ENCODE measurements around the gene THOC7. TPM values are rescaled to one million over a fixed set of nuclear protein-coding genes. Genes with fewer than 3 reads are reported as not detected.

Gene THOC7
- polyA plus RNA-seq, 3 donors = 84.5 to 101 (median 95.6) TPM

GRCh38 chr3:63880653-63881052 lies 17.0 kb upstream of the THOC7 start:
- DNase-seq (ENCODE audit: low read depth in 3 of 3, low spot score in 2 of 3) = no peak

DNA sequence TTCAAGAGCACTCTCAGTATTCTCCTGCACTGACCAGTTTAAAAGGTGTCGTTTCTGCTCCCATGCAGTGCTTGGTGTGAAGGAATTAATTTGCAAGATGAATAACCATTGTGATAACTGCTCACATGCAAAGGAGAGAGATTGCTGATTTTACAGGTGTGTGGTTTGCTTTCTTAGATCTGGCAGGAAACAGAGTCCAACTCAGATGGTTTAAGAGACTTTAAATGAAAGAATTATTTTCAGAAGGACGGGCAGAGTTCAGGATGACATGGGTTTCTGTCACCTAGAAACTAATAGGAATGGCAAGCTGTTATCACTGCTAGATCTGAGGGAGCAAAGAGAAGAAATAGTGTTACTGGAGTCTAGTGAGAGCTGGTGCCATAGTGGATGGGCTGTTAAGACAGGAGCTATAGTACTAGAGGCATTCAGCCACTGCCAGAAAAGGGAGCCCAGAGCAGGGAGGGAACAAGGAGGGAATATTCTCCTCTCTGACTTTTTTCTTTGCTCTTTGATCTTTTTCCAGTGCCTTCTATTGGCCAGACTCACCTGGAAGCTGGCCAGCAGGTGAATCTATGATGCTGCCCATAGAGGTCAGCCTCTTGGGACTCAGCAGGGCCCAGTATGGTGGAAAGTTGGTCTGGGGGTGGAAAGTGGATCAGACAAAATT lies 14.9 kb upstream of the THOC7 start:
- no peak for DNase-seq (ENCODE audit: low read depth in 3 of 3, low spot score in 2 of 3)

DNA sequence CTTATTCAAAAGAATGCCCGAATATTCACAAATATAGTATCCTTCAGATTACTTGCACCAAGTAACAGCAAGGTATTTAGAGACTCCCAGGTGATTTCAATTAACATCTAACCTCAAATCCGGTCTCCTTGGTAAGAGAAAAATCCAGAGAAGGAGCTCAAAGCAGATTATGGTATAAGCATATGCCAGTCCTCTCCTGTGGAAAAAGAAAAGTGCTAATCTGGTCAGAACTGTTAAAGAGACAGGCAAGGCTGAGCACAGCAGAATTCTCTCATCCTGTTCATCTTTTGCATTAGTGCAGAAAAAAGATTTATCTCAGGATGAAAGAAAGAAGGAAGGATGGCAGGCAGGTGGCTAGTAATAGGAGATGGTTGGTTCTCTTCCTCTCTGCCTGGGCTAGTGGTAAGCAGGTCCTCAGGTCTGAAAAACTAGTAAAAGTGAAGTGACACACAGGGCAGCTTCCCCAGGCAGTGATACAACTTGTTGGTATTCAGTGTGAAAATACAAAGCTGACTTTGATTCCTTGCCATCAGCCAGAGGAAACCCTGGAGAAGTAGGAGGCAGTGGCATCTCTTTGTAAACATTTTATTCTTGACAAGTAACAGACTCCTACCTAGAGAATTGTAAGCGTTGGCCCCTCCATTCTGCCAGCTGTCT lies 14.3 kb upstream of the THOC7 start:
- no peak for DNase-seq (ENCODE audit: low read depth in 3 of 3, low spot score in 2 of 3)

DNA sequence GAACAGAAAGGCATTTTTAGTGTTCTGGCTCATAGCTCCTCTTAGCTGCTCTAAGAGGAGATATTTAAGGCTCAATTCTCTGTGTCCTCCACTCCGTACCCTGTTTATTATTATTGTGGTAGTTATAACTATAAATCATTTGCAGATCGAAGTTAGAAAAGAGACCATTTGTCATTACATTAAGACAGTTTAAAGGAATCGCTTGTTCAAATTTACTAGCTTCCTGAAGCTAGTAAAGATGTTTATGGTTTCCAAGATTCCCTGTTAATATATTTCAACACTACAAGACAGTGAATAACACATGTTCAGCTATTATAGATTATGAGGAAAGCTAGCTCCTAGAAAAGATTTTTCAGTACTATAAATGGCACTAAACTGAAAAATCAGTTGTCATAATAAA lies 12.7 kb upstream of the THOC7 start:
- DNase-seq (ENCODE audit: low read depth in 3 of 3, low spot score in 2 of 3) = no peak

DNA sequence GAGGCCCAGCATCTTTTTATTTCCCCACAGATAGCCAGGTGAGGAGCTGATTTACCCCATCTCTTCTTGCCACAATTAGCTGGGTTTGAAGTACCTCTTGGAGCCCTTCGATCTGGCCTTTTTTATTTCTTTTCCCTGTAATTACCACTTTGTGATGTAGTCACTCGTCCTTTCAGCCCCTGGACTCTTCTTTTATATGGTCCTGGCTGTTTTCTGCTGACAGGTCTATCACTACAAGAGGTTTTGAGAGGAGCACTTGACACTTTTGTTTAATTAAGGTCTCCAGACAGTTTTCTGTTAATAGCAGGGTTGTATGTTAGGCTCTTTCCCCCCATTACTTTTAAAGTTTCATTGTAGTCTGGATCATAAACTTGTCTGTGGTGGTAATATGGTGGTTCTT lies 11.9 kb upstream of the THOC7 start:
- DNase-seq (ENCODE audit: low read depth in 3 of 3, low spot score in 2 of 3) = no peak

- no peak for DNase-seq (ENCODE audit: low read depth in 3 of 3, low spot score in 2 of 3)
Measured at GRCh38 chr3:63874769-63875168, 11.2 kb upstream of the THOC7 start.

- DNase-seq (ENCODE audit: low read depth in 3 of 3, low spot score in 2 of 3) = no peak
Measured at GRCh38 chr3:63872135-63872924, 8.7 kb upstream of the THOC7 start.

DNA sequence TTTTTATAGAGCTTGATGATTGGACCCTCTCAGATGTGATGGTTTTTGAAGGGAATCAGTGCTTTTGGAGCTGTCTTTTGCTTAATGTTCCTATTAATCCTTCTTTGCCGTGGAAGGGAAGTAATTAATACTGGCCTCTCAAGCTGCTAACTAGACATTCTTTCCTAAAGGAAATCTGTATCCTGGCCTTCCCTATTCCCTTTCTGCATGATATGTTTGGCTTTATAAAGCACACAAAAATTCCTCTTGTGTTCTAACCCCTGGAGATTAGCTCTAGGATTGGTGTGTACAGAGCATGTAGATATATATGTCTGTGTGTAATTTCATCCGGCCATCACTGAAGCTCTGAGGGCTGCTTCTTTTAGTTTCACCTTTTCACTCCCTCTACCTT lies 7.0 kb upstream of the THOC7 start:
- DNase-seq (ENCODE audit: low read depth in 3 of 3, low spot score in 2 of 3) = no peak

- DNase-seq (ENCODE audit: low read depth in 3 of 3, low spot score in 2 of 3) = no peak
Measured at GRCh38 chr3:63869940-63870614, 6.5 kb upstream of the THOC7 start.

DNA sequence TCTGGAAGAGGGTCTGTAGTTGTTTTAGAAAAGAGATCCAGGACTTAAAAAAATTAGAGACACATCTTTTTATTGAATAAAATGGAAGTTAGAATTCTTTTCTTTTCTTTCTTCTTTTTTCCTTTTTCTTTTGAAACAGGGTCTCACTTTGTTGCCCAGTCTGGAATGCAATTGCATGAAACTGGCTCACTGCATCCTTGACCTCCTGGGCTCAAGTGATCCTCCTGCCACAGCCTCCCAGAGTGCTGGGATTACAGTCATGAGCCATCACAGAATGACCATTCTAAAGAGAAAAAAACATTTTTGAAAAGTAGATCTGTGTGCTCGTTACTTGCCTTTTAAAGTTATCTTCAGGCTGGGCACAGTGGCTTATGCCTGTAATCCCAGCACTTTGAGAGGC lies 3.6 kb upstream of the THOC7 start:
- no peak for DNase-seq (ENCODE audit: low read depth in 3 of 3, low spot score in 2 of 3)

DNA sequence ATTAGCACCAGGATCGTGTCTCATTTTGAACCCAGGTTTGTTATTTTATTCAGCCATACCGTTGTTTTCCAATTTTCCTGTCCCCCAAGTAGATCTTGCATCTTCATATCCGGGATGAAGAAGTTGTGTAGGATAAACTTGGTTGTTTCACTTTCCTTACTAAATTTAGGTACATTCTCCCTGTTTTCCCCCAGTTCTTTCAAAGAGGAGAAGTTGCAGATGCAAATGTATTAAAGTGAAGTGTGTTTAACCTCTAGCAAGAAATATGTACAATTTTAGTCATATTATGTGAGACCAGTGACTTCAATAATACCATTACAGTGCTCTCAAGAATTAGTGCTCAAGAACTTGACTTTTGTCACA lies 1.3 kb upstream of the THOC7 start:
- no peak for DNase-seq (ENCODE audit: low read depth in 3 of 3, low spot score in 2 of 3)

DNA sequence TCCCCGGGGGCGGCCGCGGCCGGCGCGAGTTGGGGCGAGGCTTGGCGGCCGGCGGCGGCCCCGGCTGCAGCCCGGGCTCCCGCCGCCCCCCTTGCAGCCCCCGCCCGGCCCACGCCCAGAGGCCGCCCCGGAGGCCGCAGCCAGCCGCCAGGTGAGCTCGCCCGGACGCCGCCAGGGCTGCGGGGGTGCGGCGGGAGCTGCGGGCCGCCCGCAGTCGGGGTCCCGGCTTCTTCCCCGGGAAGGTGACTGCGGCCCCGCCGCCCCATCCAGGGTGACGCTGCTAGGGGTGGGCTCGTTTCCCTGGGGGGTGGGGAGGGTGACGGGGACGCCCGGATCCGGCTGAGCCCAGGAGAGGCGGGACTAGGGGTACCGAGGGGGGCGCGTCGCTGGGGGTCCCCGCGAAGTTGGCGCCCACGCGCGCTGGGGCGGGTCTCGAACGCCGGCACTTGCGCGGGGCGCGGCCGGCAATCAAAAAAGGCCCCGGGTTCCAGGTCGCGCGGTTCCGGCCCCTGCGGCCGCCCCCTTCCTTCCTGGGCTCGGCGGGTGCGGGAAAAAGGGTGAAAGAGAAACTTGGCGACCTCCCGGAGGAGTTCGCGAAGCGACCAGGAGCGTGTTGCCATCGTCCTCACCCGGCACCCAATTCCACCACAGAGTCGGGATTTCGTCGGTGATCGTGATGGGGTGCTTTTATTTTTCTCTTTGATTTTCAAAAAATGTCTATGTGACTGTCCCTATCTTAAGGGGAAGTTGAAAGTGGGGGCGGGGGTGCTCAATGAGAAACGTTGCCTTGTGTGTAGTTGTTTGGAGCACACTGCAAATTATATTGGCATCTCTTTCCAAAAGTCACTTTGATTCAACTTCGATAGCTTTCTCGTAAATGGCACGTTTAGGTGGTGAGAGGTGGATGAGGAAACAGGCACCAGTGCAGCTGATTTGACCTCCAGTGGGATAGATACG lies 681 bp upstream of the THOC7 start:
- DNase-seq (ENCODE audit: low read depth in 3 of 3, low spot score in 2 of 3) = no peak

DNA sequence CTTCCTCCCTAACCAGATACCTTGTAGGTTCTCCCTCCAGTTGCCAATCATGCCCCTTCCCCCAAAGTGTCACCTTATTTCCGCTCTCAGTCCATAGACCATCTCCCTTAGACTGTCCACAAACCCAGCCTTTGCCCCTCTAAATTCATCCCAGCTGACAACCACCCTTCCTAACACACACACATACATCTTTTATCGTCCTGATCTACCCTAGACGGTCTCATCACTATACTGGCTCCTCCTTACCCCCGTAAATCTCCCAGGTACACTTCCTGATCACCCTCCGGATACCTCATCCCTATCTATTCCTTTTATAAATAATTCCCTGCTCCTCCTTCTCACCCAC lies 828 bp downstream of the THOC7 start:
- no peak for DNase-seq (ENCODE audit: low read depth in 3 of 3, low spot score in 2 of 3)

DNA sequence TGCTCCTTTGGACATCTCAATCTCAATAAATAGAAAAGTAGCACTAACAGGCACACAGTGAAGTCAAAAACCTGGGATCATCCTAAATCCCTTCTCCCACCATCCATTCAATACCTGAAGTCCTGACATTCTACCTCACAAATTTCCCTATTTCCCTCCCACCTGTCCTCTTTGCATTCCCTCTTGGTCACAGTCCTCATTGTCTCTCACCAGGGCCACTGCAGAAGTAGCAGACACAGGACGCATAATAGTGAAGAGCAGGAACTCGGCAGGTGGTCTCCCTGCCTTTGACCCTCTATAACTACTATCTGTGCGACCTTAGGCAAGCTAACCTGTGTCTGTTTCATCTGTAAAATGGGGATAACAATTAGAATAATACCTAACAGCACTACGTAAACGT lies 2.3 kb downstream of the THOC7 start:
- DNase-seq (ENCODE audit: low read depth in 3 of 3, low spot score in 2 of 3) = no peak

DNA sequence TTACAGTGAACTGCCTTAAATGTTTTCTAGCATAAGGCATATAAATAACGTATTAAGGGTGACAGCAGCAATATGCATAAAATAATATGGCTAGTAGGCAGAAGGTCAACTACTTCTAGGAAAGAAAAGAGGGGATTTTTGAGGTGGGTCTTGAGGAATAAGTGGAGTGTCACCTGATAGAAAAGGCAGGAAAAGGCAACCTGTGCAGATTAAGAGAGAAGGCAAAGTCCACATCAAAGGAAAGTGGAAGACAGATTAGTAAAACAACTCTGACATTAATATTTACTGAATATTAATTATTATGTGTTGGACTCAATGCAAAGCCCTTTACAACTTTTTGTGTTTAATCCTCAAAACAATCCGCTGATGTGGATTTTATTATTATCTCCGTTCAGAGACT lies 2.8 kb downstream of the THOC7 start:
- DNase-seq (ENCODE audit: low read depth in 3 of 3, low spot score in 2 of 3) = no peak

GRCh38 chr3:63857311-63857710 lies 6.3 kb downstream of the THOC7 start:
- no peak for DNase-seq (ENCODE audit: low read depth in 3 of 3, low spot score in 2 of 3)

DNA sequence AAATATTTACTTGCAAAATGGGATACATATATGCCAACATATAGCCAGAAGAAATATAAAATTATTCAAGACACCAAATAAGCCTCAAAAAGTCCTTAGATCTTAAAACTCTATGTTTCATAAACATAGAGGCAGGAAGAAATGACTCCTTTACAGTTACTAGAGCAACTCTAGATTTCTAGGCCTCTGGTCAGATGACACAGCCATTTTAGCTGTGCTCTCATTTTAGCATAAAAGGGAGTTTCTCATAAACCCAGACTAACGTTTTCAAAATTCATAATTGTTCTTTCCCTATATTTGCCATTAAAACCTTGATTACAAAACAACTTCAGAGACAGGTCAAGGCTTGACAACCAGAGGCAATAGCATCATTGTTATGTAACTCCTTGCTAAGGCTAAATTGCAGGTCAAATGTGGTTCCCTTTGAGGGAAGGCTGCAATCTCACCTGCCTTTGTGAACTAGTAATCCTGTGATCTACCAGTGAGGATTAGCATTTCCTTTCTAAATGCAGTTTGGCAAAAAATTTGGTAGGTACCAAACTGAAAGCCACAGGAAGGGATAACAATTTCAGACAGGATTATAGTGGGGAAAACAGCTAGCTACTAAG lies 8.2 kb downstream of the THOC7 start:
- DNase-seq (ENCODE audit: low read depth in 3 of 3, low spot score in 2 of 3) = no peak

- DNase-seq (ENCODE audit: low read depth in 3 of 3, low spot score in 2 of 3) = no peak
Measured at GRCh38 chr3:63853106-63853505, 10.5 kb downstream of the THOC7 start.

GRCh38 chr3:63851287-63851686 lies 12.3 kb downstream of the THOC7 start:
- no peak for DNase-seq (ENCODE audit: low read depth in 3 of 3, low spot score in 2 of 3)

GRCh38 chr3:63849175-63849574 lies 14.4 kb downstream of the THOC7 start:
- no peak for DNase-seq (ENCODE audit: low read depth in 3 of 3, low spot score in 2 of 3)

Data from right renal cortex interstitium (tissue), 3 donors.